Measurements from ENCODE around the gene EHMT1. TPM values are rescaled to one million over a fixed set of nuclear protein-coding genes. Genes with fewer than 3 reads are reported as not detected.
A peak's percentile ranks its signal among the peaks of the same experiment; 100 is the strongest.

EHMT1 gene
- polyA plus RNA-seq, 2 of the 4 experiments (the other 2 are of a cell fraction), result 41.3 to 48.0 TPM

GRCh38 chr9:137743695-137744094, 124.9 kb downstream of the EHMT1 start (continued):
- TF ChIP-seq RCOR1 (IDR thresholded peaks at IDR 0.05; ENCODE audit: low read depth, low read length), result no peak
- TF ChIP-seq, protein P1, sequence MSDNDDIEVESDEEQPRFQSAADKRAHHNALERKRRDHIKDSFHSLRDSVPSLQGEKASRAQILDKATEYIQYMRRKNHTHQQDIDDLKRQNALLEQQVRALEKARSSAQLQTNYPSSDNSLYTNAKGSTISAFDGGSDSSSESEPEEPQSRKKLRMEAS (IDR thresholded peaks at IDR 0.05), result no peak

DNA sequence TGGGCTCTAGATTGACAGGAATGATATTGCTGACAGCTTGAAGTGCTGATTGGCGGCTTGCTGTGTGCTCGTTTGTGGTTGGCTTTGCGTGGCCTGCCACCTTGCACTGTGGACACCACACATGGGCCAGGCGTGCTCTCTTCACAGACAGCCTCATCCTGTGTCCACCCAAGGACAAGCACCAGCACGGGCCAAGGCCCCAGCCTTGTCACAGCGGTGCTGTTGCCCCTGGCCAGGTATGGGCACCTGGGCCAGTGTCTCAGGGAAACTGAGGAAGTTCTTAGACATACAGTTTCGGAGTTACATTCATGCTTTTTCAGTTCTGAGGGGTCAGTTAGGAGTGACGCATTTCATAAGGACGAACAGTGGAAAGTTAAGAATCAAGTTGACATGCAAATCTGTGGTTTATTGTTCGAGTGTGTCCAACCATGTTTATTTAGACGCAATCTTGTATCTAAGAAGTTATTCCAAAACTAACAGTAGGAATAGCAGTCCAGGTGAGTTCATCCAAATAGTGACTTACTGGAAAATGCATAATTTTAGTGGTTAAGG, 125.9 kb downstream of the EHMT1 start:
- POLR2A ChIA-PET, result no interaction called here
- no peak overlapping the region for H3K4me3 ChIP-seq
- DNase-seq (ENCODE audit: low read depth in 1 of 2, low spot score in 1 of 2) (no peak), ATAC-seq (no peak), FAIRE-seq (no peak)
- CTCF ChIA-PET, result interaction anchor here (0.8 to 4.9 kb wide), 2 partner anchors 20 to 72 kb away, joined by 4 to 18 read pairs; no protein-coding TSS in a partner anchor
- no peaks in the 10 kb centered on the region for H3K9me3 ChIP-seq
- H3K27ac ChIP-seq, result peak overlapping the region; percentile 74 to 85
- TF ChIP-seq SREBF2 (IDR thresholded peaks at IDR 0.05) (no peak), RARB (CRISPR knock-in tag; IDR thresholded peaks at IDR 0.05) (no peak), ZFP36 (IDR thresholded peaks at IDR 0.05; ENCODE audit: borderline replicate concordance, partially characterized antibody) (no peak), NPAS2 (CRISPR knock-in tag; IDR thresholded peaks at IDR 0.05; ENCODE audit: borderline replicate concordance) (no peak), FOXS1 (CRISPR knock-in tag; IDR thresholded peaks at IDR 0.05) (no peak), NFE2L2 (conservative IDR thresholded peaks at IDR 0.05; ENCODE audit: low read length) (no peak), TP53 (CRISPR knock-in tag; IDR thresholded peaks at IDR 0.05) (no peak), EHMT2 (IDR thresholded peaks at IDR 0.05; ENCODE audit: low read depth) (no peak), ZSCAN20 (CRISPR knock-in tag; IDR thresholded peaks at IDR 0.05) (no peak), BCL3 (IDR thresholded peaks at IDR 0.05) (no peak), USF2 (IDR thresholded peaks at IDR 0.05) (no peak), KDM5A (IDR thresholded peaks at IDR 0.05) (no peak), HEYL (CRISPR knock-in tag; IDR thresholded peaks at IDR 0.05) (no peak), ESRRA (IDR thresholded peaks at IDR 0.05; ENCODE audit: borderline replicate concordance, low read length) (no peak), MAZ (IDR thresholded peaks at IDR 0.05; ENCODE audit: borderline replicate concordance, low read depth, low read length) (no peak), HOXB5 (CRISPR knock-in tag; IDR thresholded peaks at IDR 0.05) (no peak), JUN (IDR thresholded peaks at IDR 0.05) (no peak), GATA3 (IDR thresholded peaks at IDR 0.05; ENCODE audit: borderline replicate concordance) (no peak)
- H3K4me1 ChIP-seq, result peaks cover 17% of the 10 kb centered on the region
- WGBS (ENCODE audit: missing lambda C conversion rate), result 92% methylated on average over 6 of the region's 11 CpGs
- H3K4me2 ChIP-seq, result peak overlapping the region; percentile 60; the same call in 2 of the 3 replicates

GRCh38 chr9:137745541-137745991, 126.8 kb downstream of the EHMT1 start:
- CTCF ChIA-PET, result no interaction called here
- TF ChIP-seq HDAC2 (IDR thresholded peaks at IDR 0.05) (no peak), NFE2L2 (conservative IDR thresholded peaks at IDR 0.05; ENCODE audit: low read length) (peak; percentile 35; the same call in 1 of the 2 replicates), SMC3 (IDR thresholded peaks at IDR 0.05) (no peak), BCL3 (IDR thresholded peaks at IDR 0.05) (no peak), MAFK (IDR thresholded peaks at IDR 0.05; ENCODE audit: partially characterized antibody) (peak; percentile 87), RCOR1 (IDR thresholded peaks at IDR 0.05; ENCODE audit: low read depth, low read length) (no peak), KDM1A (IDR thresholded peaks at IDR 0.05; ENCODE audit: low read depth) (no peak), GATA3 (IDR thresholded peaks at IDR 0.05; ENCODE audit: borderline replicate concordance) (no peak), SREBF2 (IDR thresholded peaks at IDR 0.05) (no peak), HMGXB4 (CRISPR knock-in tag; IDR thresholded peaks at IDR 0.05; ENCODE audit: borderline replicate concordance) (no peak), KDM5A (IDR thresholded peaks at IDR 0.05) (no peak)
- TF ChIP-seq, protein P2, sequence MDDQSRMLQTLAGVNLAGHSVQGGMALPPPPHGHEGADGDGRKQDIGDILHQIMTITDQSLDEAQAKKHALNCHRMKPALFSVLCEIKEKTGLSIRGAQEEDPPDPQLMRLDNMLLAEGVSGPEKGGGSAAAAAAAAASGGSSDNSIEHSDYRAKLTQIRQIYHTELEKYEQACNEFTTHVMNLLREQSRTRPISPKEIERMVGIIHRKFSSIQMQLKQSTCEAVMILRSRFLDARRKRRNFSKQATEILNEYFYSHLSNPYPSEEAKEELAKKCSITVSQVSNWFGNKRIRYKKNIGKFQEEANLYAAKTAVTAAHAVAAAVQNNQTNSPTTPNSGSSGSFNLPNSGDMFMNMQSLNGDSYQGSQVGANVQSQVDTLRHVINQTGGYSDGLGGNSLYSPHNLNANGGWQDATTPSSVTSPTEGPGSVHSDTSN (IDR thresholded peaks at IDR 0.05), result no peak
- TF ChIP-seq, protein P1 (IDR thresholded peaks at IDR 0.05), result no peak; the same call in 1 of the 2 replicates
- POLR2A ChIA-PET, result no interaction called here
- Histone ChIP-seq H3K9me3 (no peaks in the 10 kb centered on the region), H3K27ac (peak overlapping the region; percentile 74 to 85), H3K4me3 (no peak overlapping the region), H3K4me2 (peak overlapping the region; percentile 60), H3K4me1 (peaks cover 17% of the 10 kb centered on the region)
- peak; percentile 65 to 85; a peak in 5 of 6 replicates for ATAC-seq
- DNase-seq (ENCODE audit: low read depth in 1 of 2, low spot score in 1 of 2), result peak; percentile 54 to 58
- 45% methylated on average over 10 of the region's 10 CpGs for WGBS (ENCODE audit: missing lambda C conversion rate)
- FAIRE-seq, result no peak

Data from A549 (cell line).